NCI-H2196 treated with DMSO at 0.1 percent for 48 hours (cell line): ENCODE results near the gene TLL1.

Source experiments
- DNase-seq: peaks from one replicate; lab custom pipeline; 2025; ENCODE audit not compliant: unreplicated experiment; lab: John Stamatoyannopoulos, UW

Gene TLL1

GRCh38 chr4:165970703-165971420 is 97.8 kb downstream of the TLL1 start:
- DNase-seq, result no peak

- DNase-seq, result no peak
Measured at GRCh38 chr4:165971446-165971845, 98.4 kb downstream of the TLL1 start.

GRCh38 chr4:165971933-165972332 is 98.9 kb downstream of the TLL1 start:
- no peak for DNase-seq

GRCh38 chr4:165972747-165973146 is 99.7 kb downstream of the TLL1 start:
- DNase-seq, result no peak

- DNase-seq, result no peak
Measured at GRCh38 chr4:165982934-165983333, 109.9 kb downstream of the TLL1 start.

- no peak for DNase-seq
Measured at GRCh38 chr4:165986956-165987698, 114.1 kb downstream of the TLL1 start.

GRCh38 chr4:165991325-165992180 is 118.5 kb downstream of the TLL1 start:
- no peak for DNase-seq

- no peak for DNase-seq
Measured at GRCh38 chr4:165992283-165992682, 119.2 kb downstream of the TLL1 start.

GRCh38 chr4:165994701-165995100 is 121.7 kb downstream of the TLL1 start:
- DNase-seq, result no peak

GRCh38 chr4:166003811-166004210 is 130.8 kb downstream of the TLL1 start:
- no peak for DNase-seq

GRCh38 chr4:166006217-166006616 is 133.2 kb downstream of the TLL1 start:
- no peak for DNase-seq

GRCh38 chr4:166008510-166008909 is 135.5 kb downstream of the TLL1 start:
- DNase-seq, result no peak

- DNase-seq, result no peak
Measured at GRCh38 chr4:166012129-166013030, 139.3 kb downstream of the TLL1 start.

- no peak for DNase-seq
Measured at GRCh38 chr4:166014411-166014810, 141.4 kb downstream of the TLL1 start.

GRCh38 chr4:166017804-166018203 is 144.8 kb downstream of the TLL1 start:
- DNase-seq, result no peak

- no peak for DNase-seq
Measured at GRCh38 chr4:166019441-166020220, 146.6 kb downstream of the TLL1 start.

- DNase-seq, result no peak
Measured at GRCh38 chr4:166021617-166022016, 148.6 kb downstream of the TLL1 start.

GRCh38 chr4:166034965-166035364 is 161.9 kb downstream of the TLL1 start:
- DNase-seq, result no peak

GRCh38 chr4:166039822-166040221 is 166.8 kb downstream of the TLL1 start:
- no peak for DNase-seq

- no peak for DNase-seq
Measured at GRCh38 chr4:166042510-166043055, 169.5 kb downstream of the TLL1 start.
